Measurements from ENCODE around the gene SLC38A2. TPM values are rescaled to one million over a fixed set of nuclear protein-coding genes. Genes with fewer than 3 reads are reported as not detected.

The SLC38A2 gene
- total RNA-seq, 1 donor = 1,020 TPM

- Histone ChIP-seq H3K36me3 (ENCODE audit: insufficient read depth, low read length) (no peaks in the 10 kb centered on the region), H2AFZ (ENCODE audit: low read length) (no peak overlapping the region), H4K20me1 (ENCODE audit: insufficient read depth, low read length) (no peaks in the 10 kb centered on the region), H3K4me3 (ENCODE audit: insufficient read depth, low read length) (peak overlapping the region; percentile 77), H3K79me2 (ENCODE audit: insufficient read depth, low read length) (peaks cover 24% of the 10 kb centered on the region), H3K4me1 (ENCODE audit: insufficient read depth, low read length) (peaks cover 65% of the 10 kb centered on the region), H3K27ac (ENCODE audit: low read depth, low read length) (peak overlapping the region; percentile 98), H3K4me2 (ENCODE audit: insufficient read depth, low read length) (peak overlapping the region; percentile 77), H3K9me3 (ENCODE audit: low read depth, low read length) (no peaks in the 10 kb centered on the region), H3K27me3 (ENCODE audit: insufficient read depth, low read length) (no peaks in the 10 kb centered on the region)
- DNase-seq (ENCODE audit: insufficient read length, low spot score, missing footprints) = no peak
- no peak for TF ChIP-seq CTCF (IDR thresholded peaks at IDR 0.05; ENCODE audit: extremely low read depth, low read depth, low read length)
These were observed 12.1 kb upstream of the SLC38A2 start for GRCh38 chr12:46384451-46385309.

GRCh38 chr12:46383654-46384450 is 11.3 kb upstream of the SLC38A2 start:
- Histone ChIP-seq H3K9me3 (ENCODE audit: low read depth, low read length) (no peaks in the 10 kb centered on the region), H3K79me2 (ENCODE audit: insufficient read depth, low read length) (peaks cover 24% of the 10 kb centered on the region), H4K20me1 (ENCODE audit: insufficient read depth, low read length) (no peaks in the 10 kb centered on the region), H3K4me2 (ENCODE audit: insufficient read depth, low read length) (peak overlapping the region; percentile 77), H3K4me1 (ENCODE audit: insufficient read depth, low read length) (peaks cover 56% of the 10 kb centered on the region), H3K27ac (ENCODE audit: low read depth, low read length) (peak overlapping the region; percentile 98), H3K4me3 (ENCODE audit: insufficient read depth, low read length) (peak overlapping the region; percentile 77), H3K27me3 (ENCODE audit: insufficient read depth, low read length) (no peaks in the 10 kb centered on the region), H2AFZ (ENCODE audit: low read length) (peak overlapping the region; percentile 49), H3K36me3 (ENCODE audit: insufficient read depth, low read length) (no peaks in the 10 kb centered on the region)
- peak; percentile 79 for DNase-seq (ENCODE audit: insufficient read length, low spot score, missing footprints)
- no peak for TF ChIP-seq CTCF (IDR thresholded peaks at IDR 0.05; ENCODE audit: extremely low read depth, low read depth, low read length)

- H2AFZ ChIP-seq (ENCODE audit: low read length) = peak overlapping the region; percentile 40
- H4K20me1 ChIP-seq (ENCODE audit: insufficient read depth, low read length) = no peaks in the 10 kb centered on the region
- peaks cover 24% of the 10 kb centered on the region for H3K79me2 ChIP-seq (ENCODE audit: insufficient read depth, low read length)
- no peaks in the 10 kb centered on the region for H3K27me3 ChIP-seq (ENCODE audit: insufficient read depth, low read length)
- no peaks in the 10 kb centered on the region for H3K9me3 ChIP-seq (ENCODE audit: low read depth, low read length)
- peak overlapping the region; percentile 98 for H3K27ac ChIP-seq (ENCODE audit: low read depth, low read length)
- no peaks in the 10 kb centered on the region for H3K36me3 ChIP-seq (ENCODE audit: insufficient read depth, low read length)
- H3K4me1 ChIP-seq (ENCODE audit: insufficient read depth, low read length) = peaks cover 49% of the 10 kb centered on the region
- peak overlapping the region; percentile 87 for H3K4me2 ChIP-seq (ENCODE audit: insufficient read depth, low read length)
- peak; percentile 91 for DNase-seq (ENCODE audit: insufficient read length, low spot score, missing footprints)
- no peak for TF ChIP-seq CTCF (IDR thresholded peaks at IDR 0.05; ENCODE audit: extremely low read depth, low read depth, low read length)
- peak overlapping the region; percentile 77 for H3K4me3 ChIP-seq (ENCODE audit: insufficient read depth, low read length)
These were observed 10.5 kb upstream of the SLC38A2 start for GRCh38 chr12:46382964-46383653.
